GM12878 (cell line): ENCODE measurements around the gene EYS. TPM values are rescaled to one million over a fixed set of nuclear protein-coding genes. Genes with fewer than 3 reads are reported as not detected.

ENCODE experiments used
- ATAC-seq: fragments of 200-7000 bp; cut with Tn5 transposase; 3 replicates; pipeline ENCODE4 v1.9.1; 2020; ENCODE audit warnings: mild to moderate bottlenecking, moderate library complexity
- BruUV-seq: library from RNA; stranded (reverse); fragments of 400-500 nt; replicated peaks from 2 replicates; lab custom pipeline; 2021; lab: Mats Ljungman, UMichigan
- CTCF ChIA-PET: fragments of 300-600 bp; sonication (Branson Sonifier 250); formaldehyde crosslinking; extraction: SDS; loops from one replicate; lab custom pipeline; 2021; ENCODE audit warnings: inconsistent platforms; lab: Yijun Ruan, JAX
- POLR2A ChIA-PET: fragments of 350-600 bp; formaldehyde crosslinking; extraction: SDS; loops from one replicate; lab custom pipeline; 2021; ENCODE audit warnings: inconsistent platforms; lab: Charles Lee
- RAD21 ChIA-PET: fragments of 300-600 bp; sonication (Branson Sonifier 250); formaldehyde crosslinking; loops from one replicate; lab custom pipeline; 2023; ENCODE audit warnings: antibody characterized with exemption; ENCODE audit not compliant: unreplicated experiment; lab: Charles Lee
- SMC1A ChIA-PET: fragments of 300-600 bp; sonication (Branson Sonifier 250); formaldehyde crosslinking; loops from one replicate; lab custom pipeline; 2023; ENCODE audit not compliant: unreplicated experiment, uncharacterized antibody; lab: Charles Lee
- DNase-seq: peaks from one replicate; pipeline ENCODE4 v3.0.0-alpha.2; 2011; ENCODE audit warnings: low read depth, low spot score
- FAIRE-seq: peaks from 3 replicates; lab custom pipeline; 2011; peaks lifted over from hg19 to GRCh38; lab: Jason Lieb, UNC
- H2AFZ ChIP-seq: 2 replicates; pipeline ENCODE4 v1.6.0; 2011; ENCODE audit warnings: low read depth, low read length, control low read depth; ENCODE audit not compliant: control insufficient read depth
- H3K27ac ChIP-seq: 2 replicates; pipeline ENCODE4 v1.5.1; 2011; ENCODE audit warnings: control low read depth; ENCODE audit not compliant: control insufficient read depth, insufficient read depth
- H3K27me3 ChIP-seq, 2 experiments: replicated peaks in 1 of 2; 2 replicates each; pipeline versions ENCODE4 v1.6.0 to v1.6.1; 2011; ENCODE audit warnings: low read length in 1 of 2; ENCODE audit not compliant: control insufficient read depth in 2 of 2, insufficient read depth in 2 of 2
- H3K36me3 ChIP-seq, 2 experiments: 2 replicates each; pipeline ENCODE4 v1.5.1; 2011; ENCODE audit warnings: low read length in 1 of 2; ENCODE audit not compliant: control insufficient read depth in 2 of 2, insufficient read depth in 2 of 2
- H3K4me1 ChIP-seq: 2 replicates; pipeline ENCODE4 v1.6.1; 2011; ENCODE audit warnings: mild to moderate bottlenecking, low read length, moderate library complexity, mixed read lengths; ENCODE audit not compliant: control insufficient read depth, insufficient read depth
- H3K4me2 ChIP-seq: 2 replicates; pipeline ENCODE4 v1.6.0; 2011; ENCODE audit warnings: control low read depth; ENCODE audit not compliant: control insufficient read depth, insufficient read depth
- H3K4me3 ChIP-seq: fragments of 200-600 bp; sonication (generic); 2 replicates; pipeline ENCODE4 v1.5.1; 2016
- H3K79me2 ChIP-seq: 2 replicates; pipeline ENCODE4 v1.6.0; 2011; ENCODE audit warnings: low read length; ENCODE audit not compliant: control insufficient read depth, insufficient read depth
- H3K9ac ChIP-seq: 2 replicates; pipeline ENCODE4 v1.8.0; 2011; ENCODE audit warnings: low read length, control low read depth, mixed read lengths; ENCODE audit not compliant: control insufficient read depth, insufficient read depth
- H3K9me3 ChIP-seq: replicated peaks from 3 replicates; pipeline ENCODE4 v1.5.1; 2011; ENCODE audit warnings: mild to moderate bottlenecking, low read length; ENCODE audit not compliant: control insufficient read depth, insufficient read depth
- H4K20me1 ChIP-seq: 2 replicates; pipeline ENCODE4 v1.6.0; 2011; ENCODE audit not compliant: control insufficient read depth, insufficient read depth
- CREM ChIP-seq: IDR thresholded peaks from 2 replicates; pipeline ENCODE4 v1.6.1; 2014; ENCODE audit warnings: antibody characterized with exemption, low read depth
- E2F4 ChIP-seq: IDR thresholded peaks from 2 replicates; pipeline ENCODE4 v1.6.1; 2012; ENCODE audit warnings: low read depth, low read length, improper control_type of control experiment
- MXI1 ChIP-seq: fragments of 150-350 bp; IDR thresholded peaks from 2 replicates; pipeline ENCODE4 v1.6.1; 2011; ENCODE audit warnings: low read depth, mild to moderate bottlenecking, inconsistent platforms, low read length, improper control_type of control experiment
- SREBF2 ChIP-seq: IDR thresholded peaks from 2 replicates; pipeline ENCODE4 v1.6.1; 2012; ENCODE audit warnings: mild to moderate bottlenecking, low read length
- TCF7 ChIP-seq: IDR thresholded peaks from 2 replicates; pipeline ENCODE4 v1.6.1; 2014; ENCODE audit warnings: antibody characterized with exemption, borderline replicate concordance
- USF2 ChIP-seq: IDR thresholded peaks from 2 replicates; pipeline ENCODE4 v1.6.1; 2011; ENCODE audit warnings: low read depth, low read length, improper control_type of control experiment, borderline replicate concordance
- WGBS: methylation state at CpG from one replicate; pipeline ENCODE4 v1.1.6; 2016; ENCODE audit warnings: low lambda C conversion rate; ENCODE audit not compliant: insufficient replicate concordance, insufficient coverage; ENCODE audit errors: missing lambda C conversion rate; 5-methylcytosine and 5-hydroxymethylcytosine counted together
- in situ Hi-C: fragments of 300-500 bp; cut with MboI; formaldehyde crosslinking; loops from 9 replicates; pipeline ENCODE4 v1.14.3; 2018; ENCODE audit warnings: mixed read lengths
- intact Hi-C: fragments of 100-400 bp; cut with micrococcal nuclease; formaldehyde crosslinking; loops from one replicate; pipeline ENCODE4 v1.14.2; 2022; ENCODE audit not compliant: unreplicated experiment
- polyA plus RNA-seq, 11 experiments: library from polyadenylated mRNA; depleted of rRNA in 4 of 11; unstranded in 6 of 11; stranded (reverse) in 5 of 11; fragments of >200 nt; fragmentation: Nextera tagmentation in 4 of 11; fragmentation: Illumina TruSeq in 1 of 11; extraction: Ambion mirVana in 4 of 11; extraction: Trizol in 1 of 11; gene quantifications; 1 replicate in 1 of 11; 2 replicates in 10 of 11; pipeline versions ENCODE4 v1.2.1 to v1.2.3, GENCODE V29; 2011 to 2016; ENCODE audit warnings: inconsistent platforms in 2 of 11, missing spikeins in 2 of 11, low read depth in 1 of 11
- total RNA-seq, 4 experiments: library from RNA; depleted of rRNA in 3 of 4; stranded (reverse); fragments of >200 nt in 3 of 4; fragmentation: Illumina TruSeq in 1 of 4; extraction: Trizol in 1 of 4; gene quantifications; 2 replicates each; pipeline versions ENCODE4 v1.2.1 to v1.2.3, GENCODE V29; 2013 to 2021

Gene EYS
- total and polyA plus RNA-seq, 10 of the 15 experiments (the other 5 are each of a cell fraction or from before 2014, with no cell fraction given): under 0.01 to 0.14 (median 0.02) TPM; not detected in 1

GRCh38 chr6:63859528-63859927 lies 1847.5 kb downstream of the EYS start:
- H3K79me2 ChIP-seq: no peaks in the 10 kb centered on the region
- no peaks in the 10 kb centered on the region for H3K36me3 ChIP-seq
- TF ChIP-seq E2F4: no peak
- TF ChIP-seq MXI1: no peak
- TF ChIP-seq SREBF2: no peak
- no peak for TF ChIP-seq CREM
- no peak for TF ChIP-seq USF2
- TF ChIP-seq TCF7: no peak
- ATAC-seq (no peak), DNase-seq (no peak), FAIRE-seq (no peak)
- H2AFZ ChIP-seq: no peak overlapping the region
- SMC1A ChIA-PET: interaction anchor here (1.2 kb wide), 1 partner anchor 552 kb away, joined by 3 read pairs; no protein-coding TSS in a partner anchor
- H4K20me1 ChIP-seq: no peaks in the 10 kb centered on the region
- POLR2A ChIA-PET: interaction anchor here (0.6 kb wide), 1 partner anchor 9 kb away, joined by 3 read pairs; no protein-coding TSS in a partner anchor
- H3K27me3 ChIP-seq: no peaks in the 10 kb centered on the region
- no TSS peak for BruUV-seq
- RAD21 ChIA-PET: interaction anchor here (0.7 to 1.2 kb wide), 2 partner anchors 43 to 44 kb away, joined by 3 read pairs; no protein-coding TSS in a partner anchor
- no peak overlapping the region for H3K9ac ChIP-seq
- no peaks in the 10 kb centered on the region for H3K9me3 ChIP-seq
- WGBS: 9% methylated on average over 4 of the region's 4 CpGs
- CTCF ChIA-PET: interaction anchor here (0.6 kb wide), 3 partner anchors 107 to 552 kb away, joined by 3 to 4 read pairs (median 4); no protein-coding TSS in a partner anchor
- H3K4me3 ChIP-seq: no peak overlapping the region
- H3K4me2 ChIP-seq: no peak overlapping the region
- no peak overlapping the region for H3K27ac ChIP-seq
- in situ Hi-C loops (no loop called here), intact Hi-C loops (no loop called here)
- H3K4me1 ChIP-seq: no peaks in the 10 kb centered on the region
